Psoas muscle (tissue), 8 donors: ENCODE results near the gene CADM2. TPM values are rescaled to one million over a fixed set of nuclear protein-coding genes. Genes with fewer than 3 reads are reported as not detected.
"Not testable (repeated sequence)": the region's sequence is repeated elsewhere in the genome, so short reads cannot be mapped to it uniquely, and the experiment has no call there.

Source experiments
- ATAC-seq, 4 donors: fragments of 200-7000 bp; cut with Tn5 transposase; one replicate each; pipeline ENCODE4 v1.9.1; 2020; ENCODE audit warnings: moderate library complexity in 3 of 4, mild to moderate bottlenecking in 2 of 4
- DNase-seq, 2 donors: peaks; one replicate each; pipeline ENCODE4 v3.0.0-alpha.2; 2020
- H3K27ac ChIP-seq: fragments of 200-600 bp; one replicate; pipeline ENCODE4 v1.8.0; 2022
- H3K27me3 ChIP-seq, 3 donors: fragments of 200-600 bp in 1 of 3; one replicate each; pipeline versions ENCODE4 v1.6.1 to v1.8.0; 2013 to 2022; ENCODE audit warnings: low read length in 2 of 3, mild to moderate bottlenecking in 2 of 3, moderate library complexity in 1 of 3; ENCODE audit not compliant: insufficient read depth in 3 of 3
- H3K36me3 ChIP-seq, 2 donors: fragments of 200-600 bp in 1 of 2; one replicate each; pipeline versions ENCODE4 v1.6.1 to v1.8.0; 2013 to 2022; ENCODE audit warnings: low read depth in 1 of 2, mild to moderate bottlenecking in 1 of 2, moderate library complexity in 1 of 2; ENCODE audit not compliant: insufficient read depth in 1 of 2
- H3K4me1 ChIP-seq: fragments of 200-600 bp; one replicate; pipeline ENCODE4 v1.8.0; 2022
- H3K4me3 ChIP-seq: fragments of 200-600 bp; one replicate; pipeline ENCODE4 v1.8.0; 2022; ENCODE audit warnings: mild to moderate bottlenecking
- H3K9me3 ChIP-seq: fragments of 200-600 bp; one replicate; pipeline ENCODE4 v1.8.0; 2022
- WGBS, 3 donors: extraction: QIAGEN DNeasy Blood & Tissue Kit; methylation state at CpG; one replicate each; pipeline versions ENCODE4 v1.1.6 to v1.1.7; 2013; 5-methylcytosine and 5-hydroxymethylcytosine counted together
- intact Hi-C, 2 donors: fragments of 100-400 bp; cut with DNase I; formaldehyde crosslinking; loops; one replicate each; pipeline versions ENCODE4 v1.11.0 to v1.14.2; 2022
- polyA plus RNA-seq, 3 donors: library from polyadenylated mRNA; stranded (reverse); fragments of 200-250 nt; gene quantifications; one replicate each; pipeline ENCODE4 v1.2.3, GENCODE V29; 2013
- total RNA-seq, 4 donors: library from RNA; stranded (reverse); fragmentation: NEBNext Ultra II Directional in 2 of 4; extraction: Animal tissue kit (Norgen Biotek cat#: 25700) in 2 of 4; gene quantifications; one replicate each; pipeline versions ENCODE4 v1.2.1 to v1.2.4, GENCODE V29; 2021 to 2023
- TF ChIP-seq, protein P1 (sequence below): fragments of 200-600 bp; IDR thresholded peaks from one replicate; pipeline ENCODE4 v1.8.0; 2022; ENCODE audit warnings: antibody characterized with exemption
- donor health status: healthy with polysubstance abuse.
- donor health status: DM: no; HTN: no; CAD: no; lungs with moderate emphysema.
- donor health status: Bipolar disorder and iron deficiency.
- donor health status: healthy.
- donor health status: DM: yes; HTN: yes; CAD: no.
- donor health status: DM: no; HTN: no; CAD: no.
- donor health status: DM: no; HTN: no; CAD: no.
- donor health status: DM: yes; HTN: yes; CAD: no.

The CADM2 gene
- total and polyA plus RNA-seq, 7 donors, result 3.6 to 15.7 (median 6.3) TPM

DNA sequence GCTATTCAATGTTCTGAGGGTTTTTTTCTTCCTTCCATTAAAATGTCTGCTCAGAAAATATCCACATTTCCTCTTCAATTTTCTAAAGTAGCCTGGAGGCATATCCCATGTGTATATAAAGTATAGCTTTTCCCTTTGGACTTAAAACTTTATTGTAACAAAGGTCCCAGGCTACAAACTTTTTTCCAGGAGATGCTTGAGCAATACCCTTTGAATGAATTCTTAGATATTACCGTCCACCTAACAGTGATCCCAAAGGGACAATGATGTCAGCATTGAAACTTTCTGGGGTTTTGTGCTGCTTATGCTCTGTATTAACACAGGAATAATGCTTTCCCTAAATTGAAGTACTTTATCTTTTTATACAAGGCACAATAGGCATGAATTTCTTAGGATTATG lies 525.2 kb downstream of the CADM2 start:
- 61 to 68% (median 62%) methylated on average over 1 of the region's 1 CpG for WGBS, 3 donors
- H3K27me3 ChIP-seq, result no peaks in the 10 kb centered on the region
- H3K4me1 ChIP-seq, result no peaks in the 10 kb centered on the region
- H3K36me3 ChIP-seq, result no peaks in the 10 kb centered on the region
- DNase-seq (no peak), ATAC-seq (no peak)
- no peaks in the 10 kb centered on the region for H3K9me3 ChIP-seq
- TF ChIP-seq, protein P1, sequence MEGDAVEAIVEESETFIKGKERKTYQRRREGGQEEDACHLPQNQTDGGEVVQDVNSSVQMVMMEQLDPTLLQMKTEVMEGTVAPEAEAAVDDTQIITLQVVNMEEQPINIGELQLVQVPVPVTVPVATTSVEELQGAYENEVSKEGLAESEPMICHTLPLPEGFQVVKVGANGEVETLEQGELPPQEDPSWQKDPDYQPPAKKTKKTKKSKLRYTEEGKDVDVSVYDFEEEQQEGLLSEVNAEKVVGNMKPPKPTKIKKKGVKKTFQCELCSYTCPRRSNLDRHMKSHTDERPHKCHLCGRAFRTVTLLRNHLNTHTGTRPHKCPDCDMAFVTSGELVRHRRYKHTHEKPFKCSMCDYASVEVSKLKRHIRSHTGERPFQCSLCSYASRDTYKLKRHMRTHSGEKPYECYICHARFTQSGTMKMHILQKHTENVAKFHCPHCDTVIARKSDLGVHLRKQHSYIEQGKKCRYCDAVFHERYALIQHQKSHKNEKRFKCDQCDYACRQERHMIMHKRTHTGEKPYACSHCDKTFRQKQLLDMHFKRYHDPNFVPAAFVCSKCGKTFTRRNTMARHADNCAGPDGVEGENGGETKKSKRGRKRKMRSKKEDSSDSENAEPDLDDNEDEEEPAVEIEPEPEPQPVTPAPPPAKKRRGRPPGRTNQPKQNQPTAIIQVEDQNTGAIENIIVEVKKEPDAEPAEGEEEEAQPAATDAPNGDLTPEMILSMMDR, result no peak
- H3K4me3 ChIP-seq, result no peak overlapping the region
- intact Hi-C loops, result no loop called here
- H3K27ac ChIP-seq, result no peak overlapping the region

DNA sequence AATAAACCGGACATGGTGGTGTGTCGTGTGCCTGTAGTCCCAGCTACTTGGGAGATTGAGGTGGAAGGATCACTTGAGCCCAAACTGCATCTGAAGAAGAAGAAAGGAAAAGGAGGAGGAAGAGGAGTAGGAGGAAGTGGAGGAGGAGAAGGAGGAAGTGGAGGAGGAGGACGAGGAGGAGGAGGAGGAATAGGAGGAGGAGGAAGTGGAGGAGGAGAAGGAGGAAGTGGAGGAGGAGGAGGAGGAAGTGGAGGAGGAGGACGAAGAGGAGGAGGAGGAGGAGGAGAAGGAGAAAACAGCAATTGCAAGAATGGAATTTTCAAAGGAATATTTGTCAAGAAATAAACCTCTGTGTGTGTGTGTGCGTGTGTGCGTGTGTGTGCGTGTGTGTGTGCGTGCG lies 528.6 kb downstream of the CADM2 start:
- intact Hi-C loops, result no loop called here
- 86 to 91% (median 89%) methylated on average over 9 of the region's 9 CpGs for WGBS, 3 donors
- Histone ChIP-seq H3K4me3 (no peak overlapping the region), H3K27me3 (no peaks in the 10 kb centered on the region), H3K36me3 (no peaks in the 10 kb centered on the region), H3K4me1 (no peaks in the 10 kb centered on the region), H3K27ac (no peak overlapping the region), H3K9me3 (no peaks in the 10 kb centered on the region)
- TF ChIP-seq, protein P1, result no peak
- DNase-seq (no peak), ATAC-seq (no peak)

DNA sequence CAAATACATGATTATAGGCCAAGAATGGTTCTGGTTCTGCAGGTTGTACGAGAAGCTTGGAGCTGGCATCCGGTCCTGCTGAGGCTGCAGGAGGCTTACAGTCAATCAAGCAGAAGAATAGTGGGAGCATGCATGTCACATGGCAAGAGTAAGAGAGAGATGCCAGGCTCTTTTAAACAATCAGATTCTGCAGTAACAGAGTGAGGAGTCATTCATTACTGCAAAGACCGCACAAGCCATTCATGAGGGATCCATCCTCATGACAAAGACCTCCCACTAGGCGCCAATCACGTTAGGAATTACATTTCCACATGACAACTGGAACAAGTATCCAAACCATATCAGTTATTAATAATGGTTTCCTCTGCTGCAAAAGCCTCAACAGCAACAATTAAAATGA lies 536.8 kb downstream of the CADM2 start:
- Histone ChIP-seq H3K36me3 (no peaks in the 10 kb centered on the region), H3K4me3 (no peak overlapping the region), H3K27ac (no peak overlapping the region), H3K27me3 (no peaks in the 10 kb centered on the region), H3K4me1 (no peaks in the 10 kb centered on the region), H3K9me3 (no peaks in the 10 kb centered on the region)
- intact Hi-C loops, result no loop called here
- DNase-seq, result no peak
- TF ChIP-seq, protein P1, result no peak
- WGBS, 3 donors, result 87 to 90% (median 89%) methylated on average over 5 of the region's 5 CpGs
- ATAC-seq, result no peak

DNA sequence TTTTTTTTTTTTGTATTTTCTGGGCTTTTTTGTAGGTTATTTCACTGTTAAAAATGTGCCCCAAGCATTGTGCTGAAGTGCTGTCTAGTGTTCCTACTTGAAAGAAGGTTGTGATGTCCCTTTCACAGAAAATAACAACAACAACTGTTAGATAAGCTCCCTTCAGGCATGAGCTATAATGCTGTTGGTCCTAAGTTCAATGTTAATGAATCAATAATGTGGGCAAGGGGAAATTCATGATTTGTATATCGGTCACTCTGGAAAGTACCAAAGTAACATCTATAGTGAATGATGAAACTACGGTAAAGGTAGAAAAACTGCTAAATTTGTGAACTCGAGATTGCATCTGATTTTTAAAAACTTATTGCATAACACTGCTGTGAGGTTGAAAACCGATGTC lies 539.4 kb downstream of the CADM2 start:
- H3K36me3 ChIP-seq, result no peaks in the 10 kb centered on the region
- ATAC-seq (no peak), DNase-seq (no peak)
- TF ChIP-seq, protein P1, result no peak
- H3K9me3 ChIP-seq, result no peaks in the 10 kb centered on the region
- no peak overlapping the region for H3K4me3 ChIP-seq
- no peaks in the 10 kb centered on the region for H3K4me1 ChIP-seq
- 90 to 94% (median 93%) methylated on average over 4 of the region's 4 CpGs for WGBS, 3 donors
- intact Hi-C loops, result no loop called here
- H3K27me3 ChIP-seq, result no peaks in the 10 kb centered on the region
- no peak overlapping the region for H3K27ac ChIP-seq

DNA sequence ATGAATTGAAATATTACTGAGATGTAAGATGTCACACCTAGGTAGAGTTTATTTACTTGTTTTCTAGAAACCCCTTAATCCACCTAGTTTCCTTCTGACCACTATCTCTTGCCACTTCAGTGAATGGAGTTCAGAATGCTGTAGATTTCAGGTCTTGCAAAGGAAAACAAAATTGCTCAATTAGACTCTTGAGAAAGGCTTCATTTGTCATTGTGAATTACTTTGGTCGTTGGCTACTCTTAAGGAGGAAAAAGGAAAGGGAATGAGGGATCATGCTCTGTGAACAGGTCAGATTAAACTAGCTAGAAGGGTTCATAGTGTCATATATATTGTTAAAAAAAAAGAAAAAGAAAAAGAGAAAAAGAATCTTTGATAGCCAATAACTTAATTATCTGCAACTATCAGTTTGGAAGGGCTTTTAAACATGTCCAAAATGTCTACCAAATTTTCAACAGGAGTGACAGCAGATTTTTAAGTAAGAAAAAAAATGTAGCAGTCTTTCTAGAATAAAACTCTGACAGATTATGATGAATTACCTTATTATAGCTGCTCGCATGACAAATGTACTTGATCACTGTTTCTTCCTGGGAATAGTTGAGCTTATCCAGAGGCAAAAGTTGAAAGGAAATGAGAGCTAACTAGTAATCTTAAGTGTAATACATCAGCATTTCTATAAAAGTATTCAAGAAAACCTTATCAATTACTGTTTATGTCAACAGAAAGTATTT lies 543.5 kb downstream of the CADM2 start:
- 44 to 52% (median 50%) methylated on average over 2 of the region's 2 CpGs for WGBS, 3 donors
- no peak for ATAC-seq
- Histone ChIP-seq H3K9me3 (no peaks in the 10 kb centered on the region), H3K4me1 (no peaks in the 10 kb centered on the region), H3K27ac (no peak overlapping the region), H3K27me3 (no peaks in the 10 kb centered on the region), H3K4me3 (no peak overlapping the region), H3K36me3 (no peaks in the 10 kb centered on the region)
- no peak for DNase-seq
- TF ChIP-seq, protein P1, result no peak
- intact Hi-C loops, result no loop called here

DNA sequence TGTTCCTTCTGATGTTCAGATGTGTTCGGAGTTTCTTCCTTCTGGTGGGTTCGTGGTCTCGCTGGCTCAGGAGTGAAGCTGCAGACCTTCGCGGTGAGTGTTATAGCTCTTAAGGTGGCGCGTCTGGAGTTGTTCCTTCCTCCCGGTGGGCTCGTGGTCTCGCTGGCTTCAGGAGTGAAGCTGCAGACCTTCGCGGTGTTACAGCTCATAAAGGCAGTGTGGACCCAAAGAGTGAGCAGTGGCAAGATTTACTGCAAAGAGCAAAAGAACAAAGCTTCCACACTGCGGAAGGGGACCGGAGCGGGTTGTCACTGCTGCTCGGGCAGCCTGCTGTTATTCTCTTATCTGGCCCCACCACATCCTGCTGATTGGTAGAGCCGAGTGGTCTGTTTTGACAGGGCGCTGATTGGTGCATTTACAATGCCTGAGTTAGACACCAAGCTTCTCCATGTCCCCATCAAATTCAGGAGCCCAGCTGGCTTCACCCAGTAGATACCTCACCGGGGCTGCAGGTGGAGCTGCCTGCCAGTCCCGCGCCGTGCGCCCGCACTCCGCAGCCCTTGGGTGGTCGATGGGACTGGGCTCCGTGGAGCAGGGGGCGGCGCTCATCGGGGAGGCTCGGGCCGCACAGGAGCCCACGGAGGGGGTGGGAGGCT lies 545.5 kb downstream of the CADM2 start:
- 89 to 93% (median 91%) methylated on average over 27 to 32 of the region's 33 CpGs for WGBS, 3 donors
- H3K36me3 ChIP-seq, H3K9me3 ChIP-seq, DNase-seq, H3K27ac ChIP-seq, intact Hi-C loops, ATAC-seq, H3K4me3 ChIP-seq, H3K4me1 ChIP-seq, H3K27me3 ChIP-seq: not testable (repeated sequence)
